IMR-90 (cell line): ENCODE measurements around the gene DEPDC1. TPM values are rescaled to one million over a fixed set of nuclear protein-coding genes. Genes with fewer than 3 reads are reported as not detected.

ENCODE experiments used
- ATAC-seq: fragments of 200-7000 bp; cut with Tn5 transposase; 2 replicates; pipeline ENCODE4 v1.9.1; 2020; ENCODE audit warnings: low read depth, mild to moderate bottlenecking, moderate library complexity
- BruUV-seq: library from RNA; stranded (reverse); fragments of 400-500 nt; replicated peaks from 2 replicates; lab custom pipeline; 2021; lab: Mats Ljungman, UMichigan
- CTCF ChIA-PET: fragments of 300-600 bp; formaldehyde crosslinking; extraction: SDS; loops from one replicate; lab custom pipeline; 2021; ENCODE audit warnings: antibody characterized with exemption; lab: Yijun Ruan, JAX
- POLR2A ChIA-PET: fragments of 300-600 bp; sonication (Branson Sonifier 250); formaldehyde crosslinking; loops from one replicate; lab custom pipeline; 2022; ENCODE audit warnings: antibody characterized with exemption; ENCODE audit not compliant: unreplicated experiment; lab: Charles Lee
- DNase-seq: peaks from one replicate; pipeline ENCODE4 v3.0.0; 2013
- H2AFZ ChIP-seq: replicated peaks from 2 replicates; pipeline ENCODE3; 2013; ENCODE audit warnings: low read length, mild to moderate bottlenecking; ENCODE audit not compliant: poor library complexity
- H2AK5ac ChIP-seq: 2 replicates; pipeline ENCODE4 v1.6.1; 2013; ENCODE audit warnings: low read depth, low read length, inconsistent platforms
- H2AK9ac ChIP-seq: replicated peaks from 2 replicates; pipeline ENCODE3; 2013; ENCODE audit warnings: mild to moderate bottlenecking, low read depth, low read length, moderate library complexity; ENCODE audit not compliant: poor library complexity
- H2BK120ac ChIP-seq: 2 replicates; pipeline ENCODE4 v1.6.1; 2013; ENCODE audit warnings: low read depth, low read length, inconsistent platforms
- H2BK15ac ChIP-seq: 3 replicates; pipeline ENCODE4 v1.6.1; 2013; ENCODE audit warnings: low read depth, low read length, inconsistent platforms
- H2BK20ac ChIP-seq: 2 replicates; pipeline ENCODE4 v1.6.1; 2013; ENCODE audit warnings: low read depth, mild to moderate bottlenecking, inconsistent platforms, low read length, moderate library complexity
- H2BK5ac ChIP-seq: 2 replicates; pipeline ENCODE4 v1.6.1; 2013; ENCODE audit warnings: mild to moderate bottlenecking, low read depth, low read length, inconsistent platforms; ENCODE audit not compliant: poor library complexity, severe bottlenecking
- H3K14ac ChIP-seq: replicated peaks from 2 replicates; pipeline ENCODE4 v1.6.1; 2013; ENCODE audit warnings: low read depth, low read length, inconsistent platforms
- H3K18ac ChIP-seq: 2 replicates; pipeline ENCODE4 v1.6.1; 2013; ENCODE audit warnings: low read depth, low read length, control low read depth
- H3K23ac ChIP-seq: 2 replicates; pipeline ENCODE4 v1.6.1; 2013; ENCODE audit warnings: low read depth, low read length, inconsistent platforms
- H3K27ac ChIP-seq: 2 replicates; pipeline ENCODE4 v1.5.1; 2013; ENCODE audit warnings: mild to moderate bottlenecking, control low read depth, low read length; ENCODE audit not compliant: insufficient read depth
- H3K27me3 ChIP-seq: 2 replicates; pipeline ENCODE4 v1.6.1; 2013; ENCODE audit warnings: low read length; ENCODE audit not compliant: control insufficient read depth, insufficient read depth
- H3K36me3 ChIP-seq: 2 replicates; pipeline ENCODE4 v1.6.1; 2013; ENCODE audit warnings: low read length, mixed read lengths; ENCODE audit not compliant: control insufficient read depth, insufficient read depth
- H3K4ac ChIP-seq: 2 replicates; pipeline ENCODE4 v1.6.1; 2013; ENCODE audit warnings: low read depth, low read length, inconsistent platforms
- H3K4me1 ChIP-seq: 2 replicates; pipeline ENCODE4 v1.6.1; 2013; ENCODE audit warnings: low read length, mixed read lengths; ENCODE audit not compliant: control insufficient read depth, insufficient read depth
- H3K4me2 ChIP-seq: 2 replicates; pipeline ENCODE4 v1.6.1; 2013; ENCODE audit warnings: low read depth, mild to moderate bottlenecking, control low read depth, low read length, moderate library complexity
- H3K4me3 ChIP-seq: 2 replicates; pipeline ENCODE4 v1.5.1; 2013; ENCODE audit warnings: low read depth, mild to moderate bottlenecking, control low read depth, low read length, moderate library complexity; ENCODE audit not compliant: insufficient read depth
- H3K56ac ChIP-seq: 2 replicates; pipeline ENCODE4 v1.6.1; 2013; ENCODE audit warnings: low read length, inconsistent platforms; ENCODE audit not compliant: insufficient read depth; ENCODE audit errors: extremely low read depth
- H3K79me1 ChIP-seq, 2 experiments: 2 replicates each; pipeline ENCODE4 v1.6.1; 2013; ENCODE audit warnings: low read length in 2 of 2, inconsistent platforms in 1 of 2, low read depth in 1 of 2
- H3K9ac ChIP-seq: 2 replicates; pipeline ENCODE4 v1.6.1; 2013; ENCODE audit warnings: low read depth, low read length, control low read depth
- H3K9me1 ChIP-seq: 2 replicates; pipeline ENCODE4 v1.6.1; 2013; ENCODE audit warnings: low read length, inconsistent platforms; ENCODE audit not compliant: insufficient read depth
- H3K9me3 ChIP-seq: 2 replicates; pipeline ENCODE4 v1.6.1; 2013; ENCODE audit warnings: low read length; ENCODE audit not compliant: control insufficient read depth, insufficient read depth
- H4K20me1 ChIP-seq: 2 replicates; pipeline ENCODE4 v1.6.1; 2013; ENCODE audit warnings: low read length, inconsistent platforms; ENCODE audit not compliant: insufficient read depth
- H4K5ac ChIP-seq: 2 replicates; pipeline ENCODE4 v1.6.1; 2013; ENCODE audit warnings: mild to moderate bottlenecking, low read depth, low read length, control low read depth
- H4K8ac ChIP-seq, 2 experiments: 2 replicates each; pipeline ENCODE4 v1.6.1; 2013; ENCODE audit warnings: low read depth in 2 of 2, low read length in 2 of 2, control low read depth in 1 of 2, inconsistent platforms in 1 of 2
- H4K91ac ChIP-seq: 2 replicates; pipeline ENCODE4 v1.6.1; 2013; ENCODE audit warnings: low read depth, low read length, inconsistent platforms; ENCODE audit not compliant: insufficient read depth
- MAZ ChIP-seq: IDR thresholded peaks from 2 replicates; pipeline ENCODE4 v1.6.1; 2012; ENCODE audit warnings: low read depth, mild to moderate bottlenecking, low read length, improper control_type of control experiment, moderate library complexity, borderline replicate concordance
- WGBS, 2 experiments: methylation state at CpG; one replicate each; pipeline versions ENCODE4 v1.1.5 to v1.1.7; 2013; ENCODE audit warnings: missing lambda C conversion rate in 2 of 2; ENCODE audit not compliant: insufficient read length in 1 of 2; ENCODE audit errors: extremely low coverage in 2 of 2; 5-methylcytosine and 5-hydroxymethylcytosine counted together
- dilution Hi-C: fragments of 300-500 bp; cut with HindIII; formaldehyde crosslinking; loops from one replicate; pipeline ENCODE4 v1.14.3; 2018; ENCODE audit warnings: low sequenced_read_pairs; ENCODE audit not compliant: unreplicated experiment
- in situ Hi-C: fragments of 300-500 bp; cut with MboI; formaldehyde crosslinking; loops from 3 replicates; pipeline ENCODE4 v1.14.3; 2019; ENCODE audit warnings: low sequenced_read_pairs, inconsistent platforms, mixed read lengths
- intact Hi-C: fragments of 100-400 bp; cut with micrococcal nuclease; formaldehyde crosslinking; loops from 2 replicates; pipeline ENCODE4 v1.10.0; 2022
- polyA plus RNA-seq, 3 experiments: library from polyadenylated mRNA; depleted of rRNA; stranded (reverse); fragments of >200 nt; gene quantifications; 2 replicates each; pipeline ENCODE4 v1.2.3, GENCODE V29; 2012; ENCODE audit warnings: low replicate concordance in 1 of 3
- total RNA-seq: library from RNA; depleted of rRNA; stranded (reverse); fragments of >200 nt; gene quantifications from 2 replicates; pipeline ENCODE4 v1.2.3, GENCODE V29; 2012

Gene DEPDC1
- total and polyA plus RNA-seq, 2 of the 4 experiments (the other 2 are of a cell fraction): 7.4 to 14.7 TPM

DNA sequence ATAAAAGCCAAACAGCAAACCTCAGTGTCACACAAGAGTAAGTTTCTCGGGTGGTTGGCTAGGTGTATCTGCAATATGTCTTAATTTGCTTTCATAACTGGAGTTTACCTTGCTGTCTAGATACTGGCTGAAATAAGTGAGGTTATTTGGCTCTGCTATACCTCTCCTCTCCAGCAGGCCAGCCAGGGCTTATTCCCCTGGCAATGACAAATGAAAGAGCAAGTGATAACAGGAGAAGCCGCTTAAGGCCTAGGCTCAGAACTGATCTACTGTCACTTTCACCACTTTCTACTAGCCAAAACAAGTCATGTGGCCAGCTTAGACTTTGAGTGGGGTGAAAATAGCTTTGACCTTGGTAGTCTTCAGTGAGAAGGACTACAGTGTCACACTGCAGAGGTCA, 42.3 kb downstream of the DEPDC1 start:
- dilution Hi-C loops: no loop called here
- Histone ChIP-seq H3K27me3 (no peaks in the 10 kb centered on the region), H3K56ac (no peak overlapping the region), H2BK15ac (no peak overlapping the region), H2AK9ac (no peak overlapping the region), H3K27ac (no peak overlapping the region), H3K36me3 (no peaks in the 10 kb centered on the region), H3K4me2 (no peak overlapping the region), H4K5ac (no peak overlapping the region), H3K14ac (no peak overlapping the region), H3K9ac (no peak overlapping the region), H3K9me1 (peaks cover 2% of the 10 kb centered on the region; the same call in 1 of the 2 replicates), H2AK5ac (no peak overlapping the region), H3K4me1 (peaks cover 2% of the 10 kb centered on the region; the same call in 1 of the 2 replicates), H2BK20ac (no peak overlapping the region), H2BK5ac (no peak overlapping the region), H4K20me1 (no peaks in the 10 kb centered on the region), H3K4me3 (no peak overlapping the region), H2AFZ (no peak overlapping the region), H3K4ac (no peak overlapping the region), H3K18ac (no peak overlapping the region), H4K91ac (no peak overlapping the region), H3K23ac (no peak overlapping the region), H3K79me1 (no peaks in the 10 kb centered on the region), H4K8ac (no peak overlapping the region), H2BK120ac (no peak overlapping the region), H3K9me3 (no peaks in the 10 kb centered on the region)
- in situ Hi-C loops: loop anchor here (25.0 kb wide), 1 partner anchor 1283 kb away; no protein-coding TSS in a partner anchor
- no peak for TF ChIP-seq MAZ
- no TSS peak for BruUV-seq
- intact Hi-C loops: no loop called here
- POLR2A ChIA-PET: no interaction called here
- WGBS, 2 experiments: no CpG with 5 or more reads among the region's 2 CpGs
- no peak for ATAC-seq
- CTCF ChIA-PET: no interaction called here
- no peak for DNase-seq
